Transverse colon (tissue), 4 donors: ENCODE data around the gene CDH18. TPM values are rescaled to one million over a fixed set of nuclear protein-coding genes. Genes with fewer than 3 reads are reported as not detected.

ENCODE experiments used
- DNase-seq: peaks from one replicate; pipeline ENCODE4 v3.0.0-alpha.2; 2019
- H3K27ac ChIP-seq, 4 donors: fragments of 200-600 bp; sonication (generic); 2 replicates each; pipeline ENCODE4 v1.5.1; 2016 to 2018; ENCODE audit warnings: inconsistent platforms in 4 of 4
- H3K27me3 ChIP-seq: fragments of 200-600 bp; sonication (generic); 2 replicates; pipeline ENCODE4 v1.5.1; 2017; ENCODE audit warnings: inconsistent platforms
- H3K36me3 ChIP-seq, 4 donors: fragments of 200-600 bp; sonication (generic); 2 replicates each; pipeline ENCODE4 v1.5.1; 2017 to 2019; ENCODE audit warnings: inconsistent platforms in 4 of 4
- H3K4me1 ChIP-seq, 4 donors: fragments of 200-600 bp; sonication (generic); 2 replicates each; pipeline ENCODE4 v1.5.1; 2017 to 2020; ENCODE audit warnings: inconsistent platforms in 4 of 4
- H3K4me3 ChIP-seq, 4 donors: fragments of 200-600 bp; sonication (generic); 1 replicate in 1 of 4; 2 replicates in 3 of 4; pipeline versions ENCODE4 v1.5.1 to v1.6.1; 2017 to 2019; ENCODE audit warnings: inconsistent platforms in 4 of 4
- H3K9me3 ChIP-seq, 2 donors: fragments of 200-600 bp; sonication (generic); 2 replicates each; pipeline ENCODE4 v1.5.1; 2017 to 2019; ENCODE audit warnings: inconsistent platforms in 2 of 2
- EP300 ChIP-seq: sonication (generic); formaldehyde crosslinking; IDR thresholded peaks from one replicate; pipeline ENCODE4 v1.6.1; 2017; ENCODE audit warnings: antibody characterized with exemption, low read depth
- POLR2A ChIP-seq: fragments of 450-650 bp; IDR thresholded peaks from one replicate; pipeline ENCODE4 v1.6.1; 2016; ENCODE audit warnings: antibody characterized with exemption, mild to moderate bottlenecking, moderate library complexity
- POLR2AphosphoS5 ChIP-seq, 3 donors: sonication (generic); formaldehyde crosslinking; IDR thresholded peaks; one replicate each; pipeline ENCODE4 v1.6.1; 2016; ENCODE audit warnings: antibody characterized with exemption in 3 of 3
- WGBS, 2 donors: methylation state at CpG; one replicate each; pipeline ENCODE4 v1.1.5; 2018; ENCODE audit warnings: low coverage in 1 of 2; 5-methylcytosine and 5-hydroxymethylcytosine counted together
- in situ Hi-C, 4 donors: fragments of 200-750 bp; cut with MboI; loops; one replicate each; pipeline versions ENCODE4 v1.15.0 to v1.15.1; 2017; ENCODE audit warnings: low sequenced_read_pairs in 3 of 4, low pct_ligation_motif_present in 1 of 4, low pct_unique_long_range_greater_than_20kb in 1 of 4
- intact Hi-C: fragments of 100-400 bp; cut with DNase I; formaldehyde crosslinking; loops from one replicate; pipeline ENCODE4 v1.15.1; 2023; ENCODE audit warnings: low total_unique reads
- total RNA-seq, 4 donors: library from RNA; depleted of rRNA; stranded (reverse); fragments of >200 nt; gene quantifications; one replicate each; pipeline ENCODE4 v1.1.0, GENCODE V29; 2016
- TF ChIP-seq, protein P1 (sequence below), 5 experiments: fragments of 200-600 bp in 3 of 5; fragments of 450-650 bp in 2 of 5; sonication (generic) in 3 of 5; IDR thresholded peaks; 1 replicate in 2 of 5; 2 replicates in 3 of 5; pipeline ENCODE4 v1.5.1; 2016 to 2017; ENCODE audit warnings: antibody characterized with exemption in 5 of 5, inconsistent platforms in 3 of 5, mild to moderate bottlenecking in 2 of 5, moderate library complexity in 1 of 5

The CDH18 gene
- total RNA-seq, 4 donors from 2014 or later: not detected

DNA sequence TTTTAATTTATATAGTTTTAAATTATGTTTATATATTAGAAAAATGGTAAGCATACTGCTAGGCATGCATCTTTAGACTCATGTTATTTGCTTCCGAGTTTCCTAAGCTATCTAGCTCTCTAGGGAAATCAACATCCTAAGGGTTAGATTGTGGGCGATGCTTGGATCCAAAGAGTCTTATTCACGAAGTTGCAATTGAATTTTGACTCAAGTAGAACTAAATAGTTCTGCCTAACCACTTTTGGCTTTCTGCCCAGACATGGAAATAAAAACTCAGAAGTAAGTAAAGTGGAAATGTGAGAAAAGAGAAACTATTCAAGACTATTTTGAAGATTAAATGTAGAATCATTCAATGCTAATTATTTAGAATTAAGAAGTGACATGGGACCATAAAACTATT, 440.4 kb downstream of the CDH18 start:
- Histone ChIP-seq H3K36me3 (no peaks in the 10 kb centered on the region), H3K9me3 (no peaks in the 10 kb centered on the region), H3K4me3 (no peak overlapping the region), H3K4me1 (no peaks in the 10 kb centered on the region), H3K27ac (no peak overlapping the region), H3K27me3 (no peaks in the 10 kb centered on the region)
- no peak for DNase-seq
- WGBS, 2 donors: 33 to 41% methylated on average over 3 of the region's 3 CpGs
- TF ChIP-seq POLR2AphosphoS5 (IDR thresholded peaks at IDR 0.05) (no peak), POLR2A (no peak), EP300 (no peak)
- TF ChIP-seq, protein P1, sequence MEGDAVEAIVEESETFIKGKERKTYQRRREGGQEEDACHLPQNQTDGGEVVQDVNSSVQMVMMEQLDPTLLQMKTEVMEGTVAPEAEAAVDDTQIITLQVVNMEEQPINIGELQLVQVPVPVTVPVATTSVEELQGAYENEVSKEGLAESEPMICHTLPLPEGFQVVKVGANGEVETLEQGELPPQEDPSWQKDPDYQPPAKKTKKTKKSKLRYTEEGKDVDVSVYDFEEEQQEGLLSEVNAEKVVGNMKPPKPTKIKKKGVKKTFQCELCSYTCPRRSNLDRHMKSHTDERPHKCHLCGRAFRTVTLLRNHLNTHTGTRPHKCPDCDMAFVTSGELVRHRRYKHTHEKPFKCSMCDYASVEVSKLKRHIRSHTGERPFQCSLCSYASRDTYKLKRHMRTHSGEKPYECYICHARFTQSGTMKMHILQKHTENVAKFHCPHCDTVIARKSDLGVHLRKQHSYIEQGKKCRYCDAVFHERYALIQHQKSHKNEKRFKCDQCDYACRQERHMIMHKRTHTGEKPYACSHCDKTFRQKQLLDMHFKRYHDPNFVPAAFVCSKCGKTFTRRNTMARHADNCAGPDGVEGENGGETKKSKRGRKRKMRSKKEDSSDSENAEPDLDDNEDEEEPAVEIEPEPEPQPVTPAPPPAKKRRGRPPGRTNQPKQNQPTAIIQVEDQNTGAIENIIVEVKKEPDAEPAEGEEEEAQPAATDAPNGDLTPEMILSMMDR (IDR thresholded peaks at IDR 0.05): no peak
- intact Hi-C loops (no loop called here), in situ Hi-C loops (no loop called here)

DNA sequence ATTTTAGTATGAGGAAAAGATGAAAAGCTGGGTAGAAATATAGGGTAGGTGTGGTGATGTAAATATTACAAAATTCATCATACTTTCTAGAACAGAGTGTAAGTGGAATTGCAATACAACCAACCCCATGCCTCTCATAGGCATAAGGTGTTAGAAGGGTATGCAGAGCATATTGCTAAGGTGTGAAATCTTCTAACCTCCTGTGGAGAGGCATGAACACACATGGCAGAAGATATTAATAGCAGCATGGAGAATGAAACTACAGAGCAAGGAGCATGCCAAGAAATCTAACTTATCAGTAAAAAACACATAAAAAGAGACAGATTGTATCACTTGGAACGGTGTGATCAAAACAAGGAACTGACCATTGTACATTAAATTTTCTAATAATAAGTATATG, 441.5 kb downstream of the CDH18 start:
- no peaks in the 10 kb centered on the region for H3K9me3 ChIP-seq
- H3K4me3 ChIP-seq: no peak overlapping the region
- 47% methylated on average over 1 of the region's 1 CpG; no CpG with 5 or more reads in 1 of the 2 donors for WGBS, 2 donors
- no peaks in the 10 kb centered on the region for H3K36me3 ChIP-seq
- H3K27ac ChIP-seq: no peak overlapping the region
- intact Hi-C loops (no loop called here), in situ Hi-C loops (no loop called here)
- H3K27me3 ChIP-seq: no peaks in the 10 kb centered on the region
- DNase-seq: no peak
- H3K4me1 ChIP-seq: no peaks in the 10 kb centered on the region
- TF ChIP-seq, protein P1 (IDR thresholded peaks at IDR 0.05): no peak
- TF ChIP-seq POLR2AphosphoS5 (IDR thresholded peaks at IDR 0.05) (no peak), EP300 (no peak), POLR2A (no peak)

GRCh38 chr5:19538607-19539006, 449.4 kb downstream of the CDH18 start:
- H3K4me1 ChIP-seq: no peaks in the 10 kb centered on the region
- no peak overlapping the region for H3K27ac ChIP-seq
- no peak for DNase-seq
- in situ Hi-C loops (no loop called here), intact Hi-C loops (no loop called here)
- no peaks in the 10 kb centered on the region for H3K27me3 ChIP-seq
- no peaks in the 10 kb centered on the region for H3K9me3 ChIP-seq
- TF ChIP-seq EP300 (no peak), POLR2AphosphoS5 (IDR thresholded peaks at IDR 0.05) (no peak), POLR2A (no peak)
- TF ChIP-seq, protein P1 (IDR thresholded peaks at IDR 0.05): no peak
- 80% methylated on average over 2 of the region's 2 CpGs for WGBS, 2 donors
- no peak overlapping the region for H3K4me3 ChIP-seq
- H3K36me3 ChIP-seq: no peaks in the 10 kb centered on the region

DNA sequence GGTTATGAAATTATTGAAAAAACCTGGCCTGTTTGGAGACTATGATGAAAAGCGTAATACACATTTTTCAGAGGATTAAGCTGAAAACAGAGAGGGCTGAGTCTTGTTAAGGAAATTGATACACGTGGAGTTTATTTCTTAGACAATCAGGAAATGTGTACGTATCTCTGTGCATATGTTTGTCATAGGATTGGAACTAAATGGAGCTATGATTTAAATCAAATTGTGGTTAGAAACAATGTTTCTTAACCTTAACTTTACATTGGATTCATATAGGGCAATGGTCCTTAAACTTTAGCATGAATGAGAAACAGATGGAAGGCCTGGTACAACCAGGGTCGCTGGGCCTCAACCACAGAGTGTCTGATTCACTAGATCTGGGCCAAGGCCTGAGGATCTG, 451.6 kb downstream of the CDH18 start:
- Histone ChIP-seq H3K36me3 (no peaks in the 10 kb centered on the region), H3K27ac (no peak overlapping the region), H3K4me3 (no peak overlapping the region), H3K27me3 (no peaks in the 10 kb centered on the region), H3K9me3 (no peaks in the 10 kb centered on the region), H3K4me1 (no peaks in the 10 kb centered on the region)
- 66 to 71% methylated on average over 4 of the region's 4 CpGs for WGBS, 2 donors
- in situ Hi-C loops: no loop called here
- TF ChIP-seq EP300 (no peak), POLR2AphosphoS5 (IDR thresholded peaks at IDR 0.05) (no peak), POLR2A (no peak)
- TF ChIP-seq, protein P1 (IDR thresholded peaks at IDR 0.05): no peak
- DNase-seq: no peak
- intact Hi-C loops: no loop called here
